UCSD-AML1 (cell line): ENCODE results near the gene IRX4.

Experiments used
- DNase-seq: peaks from one replicate; lab custom pipeline; 2025; ENCODE audit not compliant: unreplicated experiment; lab: John Stamatoyannopoulos, UW

The IRX4 gene

DNA sequence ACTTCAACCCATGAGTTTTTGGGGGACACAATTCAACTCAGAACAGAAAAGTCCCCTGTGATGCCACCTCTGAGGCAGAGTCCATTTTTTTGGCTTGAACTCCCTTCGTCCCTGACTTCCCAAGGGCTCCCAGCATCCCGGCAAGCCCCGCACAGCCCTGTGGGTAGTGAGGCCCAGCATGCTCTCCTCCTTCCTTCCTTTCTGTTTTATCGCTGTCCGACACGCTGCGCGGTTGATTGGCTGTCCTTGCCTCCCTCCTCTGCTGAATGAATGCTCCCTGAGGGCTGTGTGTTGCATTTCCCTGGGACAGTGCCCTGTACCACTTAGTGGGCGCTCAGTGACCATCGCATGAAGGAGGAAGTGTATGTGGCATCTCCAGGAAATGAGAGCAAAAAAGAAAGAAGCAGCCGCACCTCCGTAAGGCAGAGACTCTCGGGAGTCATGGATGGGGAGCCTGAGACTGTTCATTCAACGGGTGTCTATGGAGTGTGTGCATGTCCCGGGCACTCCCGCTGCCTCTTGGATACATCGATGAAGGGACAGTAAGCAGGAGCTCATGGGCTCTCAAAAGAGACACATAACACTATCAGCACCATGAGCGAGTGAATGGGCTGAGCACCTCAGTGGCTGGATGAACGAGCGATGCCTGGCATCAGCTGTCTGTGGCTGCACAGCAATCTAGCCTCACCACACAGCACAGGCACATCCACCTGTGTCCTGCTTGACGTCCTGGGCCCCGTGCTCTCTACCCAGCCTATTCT, 10.1 kb upstream of the IRX4 start:
- no peak for DNase-seq

DNA sequence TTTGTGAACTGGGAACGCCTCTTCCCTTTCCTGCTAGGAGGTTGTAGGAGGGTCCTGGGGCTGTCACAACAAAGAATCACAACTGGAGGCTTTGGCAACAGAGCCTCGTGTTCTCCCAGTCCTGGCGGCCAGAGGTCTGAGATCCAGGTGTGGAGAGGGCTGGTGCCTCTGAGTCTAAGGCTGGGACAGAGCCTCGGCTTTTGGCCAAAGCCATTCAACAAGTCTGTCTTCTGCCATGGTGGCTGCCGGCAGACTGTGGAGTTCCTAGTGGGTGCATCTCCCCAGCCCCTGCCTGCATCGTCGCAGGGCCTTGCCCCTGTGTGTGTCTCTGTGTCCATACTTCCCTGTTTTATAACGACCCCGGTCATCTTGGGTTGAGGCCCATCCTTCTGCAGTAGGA, 9.5 kb upstream of the IRX4 start:
- no peak for DNase-seq

DNA sequence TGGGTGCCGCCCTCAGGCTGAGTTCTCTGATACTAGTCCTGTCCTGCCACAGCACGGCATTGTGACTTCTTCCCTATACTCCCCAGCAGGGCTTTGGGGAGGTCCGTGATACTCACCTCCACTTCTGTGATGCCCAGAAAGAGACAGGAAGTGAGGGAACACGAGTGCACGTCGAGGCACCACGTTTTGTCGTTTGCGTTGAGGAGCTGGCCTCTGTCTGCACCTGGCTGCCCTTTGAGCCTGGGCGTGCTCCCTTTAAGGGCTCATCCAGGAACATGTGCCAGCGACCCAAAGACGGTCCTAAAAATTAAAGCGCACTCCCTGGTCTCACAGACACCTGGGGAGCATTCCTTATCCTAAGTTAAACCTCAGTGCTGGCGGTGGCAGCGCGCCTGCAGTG, 8.7 kb upstream of the IRX4 start:
- DNase-seq = no peak

DNA sequence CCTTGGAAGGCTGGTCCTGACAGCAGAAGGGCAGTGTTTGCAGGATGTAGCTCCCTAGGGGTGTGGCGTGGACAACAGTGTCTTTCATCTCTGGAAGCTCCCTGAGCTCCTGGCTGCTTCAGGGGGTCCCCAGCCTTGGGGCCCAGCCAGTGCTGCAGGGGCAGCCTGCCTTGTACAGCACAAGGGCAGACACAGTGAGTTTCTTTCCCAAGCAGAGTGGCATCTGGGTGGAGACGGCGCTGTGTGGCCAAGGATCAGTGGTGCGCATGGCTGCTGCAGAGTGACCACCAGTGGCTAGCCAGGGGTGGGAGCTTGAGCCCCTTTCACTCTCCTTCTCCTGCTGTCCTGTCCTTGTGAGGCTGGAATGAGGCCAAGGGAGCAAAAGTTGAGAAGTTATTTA, 7.6 kb upstream of the IRX4 start:
- DNase-seq = no peak

DNA sequence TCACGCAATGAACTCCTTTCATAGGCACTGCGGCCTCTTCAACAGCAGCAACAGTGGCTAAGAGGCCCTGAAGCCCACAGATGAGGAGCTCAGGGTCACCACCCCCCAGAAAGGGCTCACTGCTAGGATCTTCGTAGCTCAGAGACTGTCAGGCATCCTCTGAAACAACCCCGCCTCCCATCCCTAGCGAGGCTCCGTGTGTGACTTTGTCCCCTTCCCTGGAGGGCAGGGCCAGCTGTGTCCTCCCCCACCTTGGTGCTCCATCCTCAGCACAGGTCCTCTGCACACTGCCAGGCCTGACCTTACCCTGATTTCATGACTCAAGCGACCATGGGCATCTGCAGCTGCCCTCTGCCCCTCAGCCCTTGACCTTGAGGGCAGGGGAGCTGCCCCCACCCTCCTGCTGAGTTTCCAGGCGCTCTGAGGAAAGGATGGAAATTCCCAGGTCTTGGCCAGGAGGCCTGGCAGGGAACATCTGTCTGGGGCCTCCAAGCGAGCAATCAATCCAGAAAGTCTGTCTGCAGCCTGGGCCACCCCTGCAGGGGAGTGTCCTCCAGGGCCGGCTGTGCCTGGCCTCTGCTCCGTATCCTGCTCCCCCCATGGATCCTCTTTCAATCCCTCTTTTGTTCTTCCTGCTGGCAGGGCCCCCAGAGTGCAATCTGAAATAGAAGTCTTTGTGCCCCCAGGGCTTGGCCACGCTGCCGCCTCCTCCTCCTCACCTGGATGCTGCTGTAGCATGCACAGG, 6.8 kb upstream of the IRX4 start:
- DNase-seq = no peak

DNA sequence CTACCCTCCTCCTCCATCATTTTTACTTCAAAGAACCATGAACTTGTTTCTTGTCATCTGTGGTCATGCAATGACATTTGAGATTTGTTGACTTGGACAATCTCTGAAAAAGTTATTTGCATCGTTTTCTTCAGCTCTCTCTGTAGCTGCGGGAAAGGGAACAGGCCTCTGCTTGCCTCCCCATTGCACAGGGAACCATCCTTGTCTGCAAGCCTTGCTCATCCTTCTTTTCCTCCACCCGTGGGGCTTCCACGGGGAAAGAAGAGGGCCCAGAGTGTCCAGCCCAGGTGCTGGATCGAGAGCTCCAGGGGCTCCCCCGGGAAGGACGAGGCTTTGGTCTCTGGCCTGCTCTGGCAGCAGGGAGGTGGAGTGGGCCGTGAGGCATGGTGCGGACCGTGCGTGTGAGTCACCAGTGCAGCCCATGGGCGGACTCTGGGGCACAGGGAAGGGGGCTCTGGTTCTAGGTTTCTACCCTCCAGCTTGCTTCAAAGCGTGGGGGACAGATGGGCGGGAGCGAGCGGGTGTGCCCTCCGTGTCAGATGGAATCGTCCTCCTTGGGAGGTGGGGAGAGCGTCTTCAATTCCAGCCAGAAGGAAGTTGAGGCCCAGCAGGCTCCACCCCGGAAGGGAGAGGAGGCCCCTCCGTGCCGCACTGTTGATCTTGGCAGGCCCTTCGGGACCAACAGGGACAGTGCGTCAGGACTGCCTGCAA, 6.0 kb upstream of the IRX4 start:
- DNase-seq = no peak

DNA sequence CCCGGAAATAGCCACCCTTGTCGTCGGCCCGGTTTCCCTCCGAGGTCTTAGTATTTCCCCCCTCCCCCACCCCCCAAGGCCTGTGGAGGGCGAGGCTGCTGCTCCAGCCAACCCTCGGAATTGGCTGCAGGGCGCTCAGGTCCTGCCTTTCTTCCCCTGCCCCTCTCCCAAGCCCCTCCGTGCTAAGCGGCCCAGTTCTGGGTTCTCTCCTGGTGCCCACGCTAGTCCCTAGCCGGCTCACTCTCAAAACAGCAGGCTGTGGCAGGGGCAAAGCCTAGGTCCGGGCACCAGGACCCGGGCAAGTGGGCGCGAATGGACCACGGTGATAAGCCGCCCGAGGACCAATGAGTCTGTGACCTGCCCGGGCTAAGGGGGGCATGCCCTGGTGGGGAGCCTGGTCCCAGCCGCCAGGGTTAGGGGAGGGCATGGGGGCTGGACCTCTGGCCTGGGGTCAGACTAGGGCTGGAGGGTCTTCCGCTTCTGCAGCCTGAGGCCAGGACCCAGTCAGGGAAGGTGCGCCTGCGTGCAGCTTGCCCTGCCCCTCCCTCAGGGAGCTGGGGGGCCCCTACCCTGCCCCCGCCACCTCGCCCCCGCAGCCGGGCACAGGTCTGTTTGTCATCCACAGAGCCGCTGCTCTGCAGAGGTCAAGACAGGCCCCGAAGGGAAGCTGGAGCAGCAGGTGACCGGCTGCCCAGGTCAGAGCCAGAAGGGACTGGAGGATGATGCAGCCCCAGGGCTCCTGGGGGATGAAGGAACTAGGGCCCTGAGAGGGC, 5.0 kb upstream of the IRX4 start:
- DNase-seq = no peak

DNA sequence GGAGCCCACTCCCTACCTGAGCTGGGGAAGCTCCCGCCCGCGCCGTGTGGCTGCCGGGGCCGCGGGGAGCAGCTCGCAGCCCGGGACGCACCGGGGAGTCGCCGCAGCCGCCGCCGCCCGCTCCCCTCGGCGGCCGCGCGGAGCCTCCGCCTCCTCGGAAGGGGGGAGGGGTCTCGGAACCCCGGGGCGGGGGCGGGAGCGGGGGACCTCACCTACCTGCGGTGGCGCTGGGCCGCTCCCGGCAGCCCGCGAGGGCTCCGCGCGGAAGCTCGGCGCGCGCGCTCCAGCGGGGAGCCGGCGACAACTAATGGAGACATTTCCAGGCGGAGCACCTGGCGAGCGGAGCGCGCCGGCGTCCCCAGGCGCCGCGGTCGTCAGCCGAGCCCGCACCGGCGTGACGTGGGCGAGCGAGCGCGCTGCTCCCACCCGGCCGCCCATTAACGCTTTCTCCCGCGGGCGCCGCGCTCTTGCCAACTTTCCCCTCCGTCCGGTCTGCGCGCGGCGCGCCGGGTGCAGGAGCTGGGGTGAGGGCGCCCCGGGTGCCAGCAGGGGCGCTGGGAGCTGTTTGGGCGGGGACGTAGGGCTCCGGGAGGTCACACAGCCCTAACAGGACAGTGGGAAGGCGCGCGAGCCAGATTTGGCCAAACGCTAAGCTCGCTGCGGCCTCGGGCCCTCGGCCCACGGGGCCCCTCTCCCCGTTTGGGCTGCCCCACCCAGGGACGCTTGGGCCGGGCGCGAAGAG, 4.3 kb upstream of the IRX4 start:
- no peak for DNase-seq

DNA sequence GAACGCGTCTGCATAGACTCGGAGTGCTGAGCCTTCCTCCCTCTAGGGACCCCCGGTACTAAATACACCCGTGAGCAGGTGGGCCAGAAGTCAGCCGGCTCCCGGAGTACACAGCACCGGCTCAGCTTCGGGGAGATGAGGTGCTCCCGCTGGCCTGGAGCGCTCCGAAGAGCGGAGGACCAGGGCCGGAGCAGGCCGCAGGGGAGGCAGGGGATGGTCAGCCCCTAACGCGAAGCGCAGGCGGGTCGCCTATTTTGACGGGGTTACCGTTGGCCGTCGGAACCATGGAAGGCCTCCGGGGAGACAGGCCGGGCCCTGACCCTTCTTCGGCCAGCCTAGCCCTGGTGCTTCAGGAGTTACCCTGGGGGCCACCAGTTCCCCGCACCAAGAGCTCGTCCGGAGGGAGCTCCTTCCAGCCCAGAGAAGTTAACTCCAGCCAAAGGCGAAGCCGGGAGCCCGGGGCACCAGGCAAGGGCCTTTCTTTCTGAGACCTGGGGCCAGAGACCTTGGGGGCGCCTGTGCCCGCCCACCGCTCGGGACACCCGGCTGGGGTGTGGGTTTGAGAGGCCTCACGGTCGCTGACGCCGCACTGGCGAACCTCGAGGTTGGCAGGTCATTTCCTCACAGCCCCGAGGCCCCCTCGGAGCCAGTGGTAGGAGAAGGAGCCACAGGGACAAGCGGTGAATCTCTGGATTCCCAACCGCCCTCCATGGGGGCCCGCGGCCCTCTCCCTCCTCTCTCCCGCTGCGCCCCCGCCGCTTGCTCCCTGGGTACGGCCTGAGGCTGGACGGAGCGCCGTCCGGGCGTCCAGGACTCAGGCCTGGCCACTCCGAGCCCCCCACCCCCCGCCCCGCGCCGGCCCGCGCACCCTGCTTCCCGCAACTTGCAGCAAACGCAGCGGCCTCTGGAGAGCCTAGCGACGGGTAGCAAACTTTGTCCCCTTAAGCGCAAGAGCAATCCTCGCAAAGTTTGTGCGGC, 3.4 kb upstream of the IRX4 start:
- DNase-seq = no peak

DNA sequence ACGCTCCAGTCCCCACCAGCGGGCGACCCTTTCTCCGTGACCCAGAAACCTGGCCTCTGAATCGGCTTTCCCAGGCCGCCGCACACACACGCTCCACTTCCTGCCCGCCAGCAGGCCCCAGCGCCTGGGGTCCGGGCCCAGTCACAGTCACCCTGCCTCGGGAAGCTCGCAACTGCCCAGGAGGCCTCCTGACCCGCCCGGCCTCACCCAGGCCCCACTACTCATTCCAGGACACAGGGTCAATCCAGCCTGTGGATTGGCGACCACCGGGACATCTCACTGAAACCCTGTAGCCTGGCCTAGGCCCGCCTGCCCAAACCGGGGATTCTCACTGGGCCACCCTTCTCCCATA, 2.7 kb upstream of the IRX4 start:
- no peak for DNase-seq

DNA sequence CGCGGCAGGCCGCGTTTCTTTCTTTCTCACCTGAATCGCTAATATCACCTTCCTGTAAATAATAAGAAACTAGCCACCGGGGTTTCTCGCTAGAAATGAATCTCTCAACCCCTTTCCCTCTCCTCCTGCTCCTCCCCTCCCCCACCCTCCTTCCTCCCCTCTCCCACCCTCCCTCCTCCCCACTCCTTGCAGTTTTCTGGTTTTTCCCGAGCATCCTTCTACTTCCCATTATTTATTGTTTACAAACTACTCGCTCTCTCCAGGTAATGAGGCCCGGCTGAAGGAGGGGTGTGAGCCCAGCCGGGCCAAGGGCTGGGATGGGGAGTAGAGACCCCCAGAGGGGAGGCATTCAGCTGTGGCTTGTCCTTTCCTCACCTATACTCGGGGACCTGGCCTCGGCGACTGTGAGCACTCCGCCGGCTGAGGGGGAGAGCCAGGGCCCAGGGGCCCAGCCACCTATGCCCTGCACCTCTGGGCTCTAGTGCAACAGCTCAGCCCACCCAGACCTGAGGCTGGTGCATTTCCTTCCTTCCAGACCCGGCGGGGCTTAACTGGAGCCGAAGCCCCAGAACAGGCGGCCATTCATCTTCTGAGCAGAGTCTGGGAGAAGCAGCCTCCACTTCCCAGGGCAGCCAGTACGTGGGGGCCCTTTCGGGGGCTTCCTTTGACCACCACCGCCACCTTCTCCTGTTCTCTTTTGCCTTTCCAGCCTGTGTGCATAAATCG, 2.1 kb upstream of the IRX4 start:
- no peak for DNase-seq

DNA sequence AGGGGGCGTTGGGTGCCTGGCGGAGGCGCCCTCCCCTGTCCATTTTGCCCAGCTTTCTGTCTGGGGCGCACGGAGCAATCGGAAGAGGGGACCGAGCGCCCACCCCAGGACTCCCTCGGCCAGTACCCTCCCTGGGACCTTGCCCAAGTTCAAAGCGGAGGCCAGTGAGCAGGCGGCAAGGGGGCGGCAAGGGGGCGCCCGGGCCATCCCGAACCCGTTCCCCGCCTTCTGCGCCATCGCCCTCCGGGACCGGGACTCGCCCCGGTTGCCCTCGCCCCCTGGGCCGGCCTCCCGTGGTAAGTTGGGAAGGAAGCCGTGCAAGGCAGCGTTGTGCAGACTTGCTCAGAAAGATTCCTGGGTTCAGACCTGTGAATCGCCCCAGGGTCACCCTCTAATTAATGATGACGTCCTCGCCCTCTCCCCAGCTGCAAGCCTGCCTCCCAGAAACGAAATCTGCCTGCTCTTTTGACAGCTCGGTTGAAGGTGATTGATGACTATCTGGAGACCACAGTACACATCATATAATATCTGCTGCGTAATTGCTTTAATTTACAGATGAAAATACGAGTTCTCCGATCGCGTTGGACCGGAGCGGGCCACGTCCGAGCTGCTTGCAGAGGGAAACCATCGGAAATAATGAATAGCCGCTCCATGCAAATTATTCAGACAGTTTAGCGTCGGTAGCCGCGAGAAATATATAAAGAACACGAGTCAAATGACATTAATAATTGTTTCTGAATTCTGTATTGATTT, 1.4 kb upstream of the IRX4 start:
- DNase-seq = no peak

DNA sequence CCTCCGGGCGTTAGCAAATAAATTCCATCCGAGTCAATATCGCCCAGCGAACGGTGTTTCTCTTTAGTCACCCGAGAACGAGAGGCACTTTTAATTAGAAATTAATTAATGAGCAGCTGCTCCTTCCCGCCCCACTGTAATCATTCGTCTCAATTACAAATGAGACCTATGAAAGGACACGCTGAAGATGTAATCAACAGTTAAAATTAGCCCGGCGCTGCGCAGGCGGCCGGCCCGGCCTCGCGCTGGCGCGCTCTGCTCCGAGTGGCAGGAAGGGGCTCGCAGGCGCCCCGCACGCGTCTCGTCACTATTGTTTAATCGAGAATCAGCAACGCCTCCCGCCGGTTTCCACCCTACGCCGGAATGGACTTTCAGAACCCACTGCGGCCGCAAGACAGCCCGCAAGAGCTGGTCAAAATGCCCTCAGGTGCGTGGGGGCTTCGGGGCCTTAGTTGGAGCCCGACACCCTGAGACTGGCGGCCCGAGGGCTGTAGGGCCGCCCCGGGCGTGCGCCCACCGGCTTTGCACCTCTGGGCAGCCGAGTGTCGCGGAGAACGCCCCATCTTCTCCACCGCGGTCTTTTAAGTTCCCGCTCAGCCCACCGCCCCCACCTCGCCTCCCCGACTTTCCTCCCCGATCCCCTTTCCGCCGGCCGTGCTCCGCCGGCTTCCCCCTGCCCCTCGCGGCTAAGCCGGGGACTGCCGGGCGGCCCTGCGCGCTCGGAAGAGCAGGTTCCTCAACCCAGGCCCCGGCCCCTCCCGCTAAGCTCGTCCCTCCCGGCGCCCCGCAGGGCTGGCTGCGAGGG, 597 bp upstream of the IRX4 start:
- DNase-seq = no peak

DNA sequence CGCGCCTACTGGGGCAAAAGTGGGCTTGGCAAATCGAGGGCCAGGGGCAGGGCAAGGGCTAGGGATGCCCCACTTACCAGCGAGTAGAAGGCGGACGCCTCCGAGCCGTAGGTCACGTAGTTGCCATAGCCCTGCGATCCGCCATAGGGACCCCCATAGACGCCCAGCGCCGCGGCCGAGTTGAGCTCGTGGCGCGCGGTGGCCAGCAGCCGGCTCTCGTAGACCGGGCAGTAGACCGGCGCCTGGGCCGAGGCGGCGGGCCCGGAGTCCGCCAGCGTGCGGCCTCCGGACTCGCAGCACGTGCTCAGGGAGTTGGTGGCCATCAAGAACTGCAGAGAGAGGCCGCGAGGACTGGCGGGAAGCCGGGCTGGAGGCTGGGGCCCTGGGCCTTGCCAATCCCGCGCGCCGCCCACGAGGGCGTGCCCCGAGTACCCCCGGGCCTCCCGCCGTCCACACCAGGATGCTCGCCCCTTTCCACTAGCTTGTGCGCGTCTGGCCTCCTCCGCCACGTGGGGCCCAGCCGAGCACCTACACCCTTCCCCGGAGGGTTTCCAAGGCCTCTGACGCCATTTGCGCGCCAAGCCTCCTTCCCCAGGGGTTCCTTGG, 891 bp downstream of the IRX4 start:
- DNase-seq = no peak

DNA sequence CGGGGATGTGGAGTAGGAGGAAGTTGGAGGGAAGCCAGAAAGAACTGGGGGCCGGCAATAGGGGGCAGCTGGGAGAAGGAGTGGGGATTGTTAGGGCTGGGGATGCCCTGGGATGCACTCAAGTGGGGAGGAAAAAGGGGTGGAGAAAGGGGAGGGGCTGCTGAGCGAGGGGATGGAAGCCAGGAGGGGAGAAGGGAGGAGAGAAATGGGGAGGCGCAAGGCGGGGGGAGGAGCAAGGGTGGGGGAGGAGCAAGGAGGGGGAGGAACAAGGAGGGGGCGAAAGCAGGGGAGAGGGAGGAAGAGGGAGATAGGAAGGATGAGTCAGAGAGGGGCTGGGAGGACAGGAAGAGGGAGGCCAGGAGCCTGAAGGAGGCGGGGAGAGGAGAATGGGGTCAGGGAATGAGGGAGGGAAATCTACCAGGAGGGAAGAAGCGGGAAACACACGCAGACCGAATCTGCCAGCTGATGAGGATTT, 1.6 kb downstream of the IRX4 start:
- no peak for DNase-seq

DNA sequence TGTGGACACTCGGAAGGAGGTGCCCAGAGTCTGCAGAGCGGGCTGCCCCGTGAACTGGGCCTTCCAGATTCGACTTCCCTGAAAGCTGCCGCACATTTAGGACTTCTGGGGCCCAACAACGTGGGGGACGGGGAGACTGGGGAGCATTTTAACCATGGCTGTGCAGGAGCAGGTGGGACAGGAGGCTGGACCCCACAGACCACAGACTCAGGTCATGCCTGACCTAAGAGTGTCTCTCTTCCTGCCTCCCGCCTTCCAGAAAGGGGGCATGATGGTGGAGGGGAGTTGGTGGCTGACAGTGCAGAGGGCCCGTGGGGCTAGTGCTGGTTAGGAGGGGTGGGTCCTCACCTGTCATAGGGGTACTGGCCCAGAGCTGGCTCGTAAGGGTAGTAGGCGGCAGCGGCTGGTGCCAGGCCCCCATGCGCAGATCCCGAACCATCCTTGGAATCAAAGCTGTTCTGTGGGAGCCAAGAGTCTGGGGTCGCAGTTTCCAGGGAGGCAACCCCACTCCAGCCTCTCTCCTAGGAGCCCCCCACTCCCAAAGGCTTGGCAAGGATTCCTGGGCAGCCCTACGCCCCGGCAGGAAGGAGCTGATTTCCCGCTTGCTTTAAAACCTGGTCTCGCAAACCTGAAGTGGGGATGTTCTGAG, 2.2 kb downstream of the IRX4 start:
- DNase-seq = no peak
